ENCODE measurements around the gene ZNF189. TPM values are rescaled to one million over a fixed set of nuclear protein-coding genes. Genes with fewer than 3 reads are reported as not detected.

The ZNF189 gene
- polyA plus RNA-seq, 1 donor (not counting 4 experiments of a cell fraction or from before 2014, with no cell fraction given) = 8.7 TPM

GRCh38 chr9:101427358-101427757 is 28.7 kb downstream of the ZNF189 start:
- H3K27me3 ChIP-seq (ENCODE audit: control insufficient read depth, extremely low read depth, insufficient read depth, low read length) = no peaks in the 10 kb centered on the region
- no peak for DNase-seq (ENCODE audit: low read depth, low spot score)
- H4K20me1 ChIP-seq (ENCODE audit: control insufficient read depth, extremely low read depth, insufficient read depth, low read length) = no peaks in the 10 kb centered on the region
- H3K9ac ChIP-seq (ENCODE audit: control insufficient read depth, extremely low read depth, insufficient read depth, low read length) = no peak overlapping the region
- H3K79me2 ChIP-seq (ENCODE audit: control insufficient read depth, insufficient read depth, low read length) = no peaks in the 10 kb centered on the region
- no peaks in the 10 kb centered on the region for H3K36me3 ChIP-seq (ENCODE audit: control insufficient read depth in 2 of 2, extremely low read depth in 1 of 2, insufficient read depth in 2 of 2, low read length in 2 of 2)
- no peak for FAIRE-seq
- no peak overlapping the region for H3K4me3 ChIP-seq (ENCODE audit: control insufficient read depth in 2 of 3, extremely low read depth in 1 of 3, insufficient read depth in 2 of 3, low read depth in 1 of 3, low read length in 3 of 3)
- no peaks in the 10 kb centered on the region for H3K4me1 ChIP-seq (ENCODE audit: control insufficient read depth, extremely low read depth, insufficient read depth, low read length)
- no peaks in the 10 kb centered on the region for H3K9me1 ChIP-seq (ENCODE audit: control insufficient read depth, extremely low read depth, insufficient read depth, low read length)
- H3K27ac ChIP-seq (ENCODE audit: control insufficient read depth, insufficient read depth, low read length) = no peak overlapping the region
- TF ChIP-seq EZH2 (IDR thresholded peaks at IDR 0.05; ENCODE audit: low read length) (no peak), CTCF (optimal IDR thresholded peaks at IDR 0.05 in 1 of 3, IDR thresholded peaks at IDR 0.05 in 1 of 3, conservative IDR thresholded peaks at IDR 0.05 in 1 of 3; ENCODE audit: extremely low read depth in 1 of 3, insufficient read depth in 2 of 3, low read length in 3 of 3) (no peak)
- dilution Hi-C loops (cut with MboI; ENCODE audit: extremely low pct_ligation_motif_present, low sequenced_read_pairs) = no loop called here
- no peak overlapping the region for H2AFZ ChIP-seq (ENCODE audit: control insufficient read depth, low read length)
- H3K4me2 ChIP-seq (ENCODE audit: control insufficient read depth, extremely low read depth, insufficient read depth, low read depth, low read length) = no peak overlapping the region
- H3K9me3 ChIP-seq (ENCODE audit: control insufficient read depth, low read depth, low read length) = no peaks in the 10 kb centered on the region

GRCh38 chr9:101427957-101428655 is 29.5 kb downstream of the ZNF189 start:
- no peaks in the 10 kb centered on the region for H3K4me1 ChIP-seq (ENCODE audit: control insufficient read depth, extremely low read depth, insufficient read depth, low read length)
- dilution Hi-C loops (cut with MboI; ENCODE audit: extremely low pct_ligation_motif_present, low sequenced_read_pairs) = no loop called here
- no peak overlapping the region for H2AFZ ChIP-seq (ENCODE audit: control insufficient read depth, low read length)
- DNase-seq (ENCODE audit: low read depth, low spot score) (no peak), FAIRE-seq (no peak)
- H4K20me1 ChIP-seq (ENCODE audit: control insufficient read depth, extremely low read depth, insufficient read depth, low read length) = no peaks in the 10 kb centered on the region
- no peak overlapping the region for H3K9ac ChIP-seq (ENCODE audit: control insufficient read depth, extremely low read depth, insufficient read depth, low read length)
- no peaks in the 10 kb centered on the region for H3K27me3 ChIP-seq (ENCODE audit: control insufficient read depth, extremely low read depth, insufficient read depth, low read length)
- H3K4me2 ChIP-seq (ENCODE audit: control insufficient read depth, extremely low read depth, insufficient read depth, low read depth, low read length) = no peak overlapping the region
- no peak overlapping the region for H3K27ac ChIP-seq (ENCODE audit: control insufficient read depth, insufficient read depth, low read length)
- H3K9me3 ChIP-seq (ENCODE audit: control insufficient read depth, low read depth, low read length) = no peaks in the 10 kb centered on the region
- TF ChIP-seq EZH2 (IDR thresholded peaks at IDR 0.05; ENCODE audit: low read length) (no peak), CTCF (optimal IDR thresholded peaks at IDR 0.05 in 1 of 3, IDR thresholded peaks at IDR 0.05 in 1 of 3, conservative IDR thresholded peaks at IDR 0.05 in 1 of 3; ENCODE audit: extremely low read depth in 1 of 3, insufficient read depth in 2 of 3, low read length in 3 of 3) (no peak)
- H3K4me3 ChIP-seq (ENCODE audit: control insufficient read depth in 2 of 3, extremely low read depth in 1 of 3, insufficient read depth in 2 of 3, low read depth in 1 of 3, low read length in 3 of 3) = no peak overlapping the region
- H3K9me1 ChIP-seq (ENCODE audit: control insufficient read depth, extremely low read depth, insufficient read depth, low read length) = no peaks in the 10 kb centered on the region
- no peaks in the 10 kb centered on the region for H3K36me3 ChIP-seq (ENCODE audit: control insufficient read depth in 2 of 2, extremely low read depth in 1 of 2, insufficient read depth in 2 of 2, low read length in 2 of 2)
- H3K79me2 ChIP-seq (ENCODE audit: control insufficient read depth, insufficient read depth, low read length) = no peaks in the 10 kb centered on the region
